GM12878 (cell line): ENCODE measurements around the gene TET3. TPM values are rescaled to one million over a fixed set of nuclear protein-coding genes. Genes with fewer than 3 reads are reported as not detected.

ENCODE experiments used
- ATAC-seq: fragments of 200-7000 bp; cut with Tn5 transposase; 3 replicates; pipeline ENCODE4 v1.9.1; 2020; ENCODE audit warnings: mild to moderate bottlenecking, moderate library complexity
- BruUV-seq: library from RNA; stranded (reverse); fragments of 400-500 nt; replicated peaks from 2 replicates; lab custom pipeline; 2021; lab: Mats Ljungman, UMichigan
- CTCF ChIA-PET: fragments of 300-600 bp; sonication (Branson Sonifier 250); formaldehyde crosslinking; extraction: SDS; loops from one replicate; lab custom pipeline; 2021; ENCODE audit warnings: inconsistent platforms; lab: Yijun Ruan, JAX
- POLR2A ChIA-PET: fragments of 350-600 bp; formaldehyde crosslinking; extraction: SDS; loops from one replicate; lab custom pipeline; 2021; ENCODE audit warnings: inconsistent platforms; lab: Charles Lee
- RAD21 ChIA-PET: fragments of 300-600 bp; sonication (Branson Sonifier 250); formaldehyde crosslinking; loops from one replicate; lab custom pipeline; 2023; ENCODE audit warnings: antibody characterized with exemption; ENCODE audit not compliant: unreplicated experiment; lab: Charles Lee
- SMC1A ChIA-PET: fragments of 300-600 bp; sonication (Branson Sonifier 250); formaldehyde crosslinking; loops from one replicate; lab custom pipeline; 2023; ENCODE audit not compliant: unreplicated experiment, uncharacterized antibody; lab: Charles Lee
- DNase-seq: peaks from one replicate; pipeline ENCODE4 v3.0.0-alpha.2; 2011; ENCODE audit warnings: low read depth, low spot score
- FAIRE-seq: peaks from 3 replicates; lab custom pipeline; 2011; peaks lifted over from hg19 to GRCh38; lab: Jason Lieb, UNC
- H2AFZ ChIP-seq: 2 replicates; pipeline ENCODE4 v1.6.0; 2011; ENCODE audit warnings: low read depth, low read length, control low read depth; ENCODE audit not compliant: control insufficient read depth
- H3K27ac ChIP-seq: 2 replicates; pipeline ENCODE4 v1.5.1; 2011; ENCODE audit warnings: control low read depth; ENCODE audit not compliant: control insufficient read depth, insufficient read depth
- H3K27me3 ChIP-seq, 2 experiments: replicated peaks in 1 of 2; 2 replicates each; pipeline versions ENCODE4 v1.6.0 to v1.6.1; 2011; ENCODE audit warnings: low read length in 1 of 2; ENCODE audit not compliant: control insufficient read depth in 2 of 2, insufficient read depth in 2 of 2
- H3K36me3 ChIP-seq, 2 experiments: 2 replicates each; pipeline ENCODE4 v1.5.1; 2011; ENCODE audit warnings: low read length in 1 of 2; ENCODE audit not compliant: control insufficient read depth in 2 of 2, insufficient read depth in 2 of 2
- H3K4me1 ChIP-seq: 2 replicates; pipeline ENCODE4 v1.6.1; 2011; ENCODE audit warnings: mild to moderate bottlenecking, low read length, moderate library complexity, mixed read lengths; ENCODE audit not compliant: control insufficient read depth, insufficient read depth
- H3K4me2 ChIP-seq: 2 replicates; pipeline ENCODE4 v1.6.0; 2011; ENCODE audit warnings: control low read depth; ENCODE audit not compliant: control insufficient read depth, insufficient read depth
- H3K4me3 ChIP-seq: fragments of 200-600 bp; sonication (generic); 2 replicates; pipeline ENCODE4 v1.5.1; 2016
- H3K79me2 ChIP-seq: 2 replicates; pipeline ENCODE4 v1.6.0; 2011; ENCODE audit warnings: low read length; ENCODE audit not compliant: control insufficient read depth, insufficient read depth
- H3K9ac ChIP-seq: 2 replicates; pipeline ENCODE4 v1.8.0; 2011; ENCODE audit warnings: low read length, control low read depth, mixed read lengths; ENCODE audit not compliant: control insufficient read depth, insufficient read depth
- H3K9me3 ChIP-seq: replicated peaks from 3 replicates; pipeline ENCODE4 v1.5.1; 2011; ENCODE audit warnings: mild to moderate bottlenecking, low read length; ENCODE audit not compliant: control insufficient read depth, insufficient read depth
- H4K20me1 ChIP-seq: 2 replicates; pipeline ENCODE4 v1.6.0; 2011; ENCODE audit not compliant: control insufficient read depth, insufficient read depth
- BMI1 ChIP-seq: fragments of 450-650 bp; IDR thresholded peaks from 2 replicates; pipeline ENCODE4 v1.6.1; 2016; ENCODE audit warnings: mild to moderate bottlenecking, moderate library complexity, borderline replicate concordance
- BRCA1 ChIP-seq: IDR thresholded peaks from 2 replicates; pipeline ENCODE4 v1.6.1; 2011; ENCODE audit warnings: low read depth, low read length, improper control_type of control experiment
- E4F1 ChIP-seq: fragments of 450-650 bp; IDR thresholded peaks from 2 replicates; pipeline ENCODE4 v1.6.1; 2018; ENCODE audit warnings: borderline replicate concordance, mild to moderate bottlenecking; ENCODE audit not compliant: partially characterized antibody
- EP300 ChIP-seq, 2 experiments: fragments of 150-350 bp in 1 of 2; IDR thresholded peaks; 2 replicates each; pipeline ENCODE4 v1.6.1; 2011 to 2012; ENCODE audit warnings: low read depth in 2 of 2, low read length in 2 of 2, borderline replicate concordance in 1 of 2, improper control_type of control experiment in 1 of 2, inconsistent platforms in 1 of 2; ENCODE audit not compliant: control insufficient read depth in 1 of 2
- FOXM1 ChIP-seq: IDR thresholded peaks from 2 replicates; pipeline ENCODE4 v1.6.1; 2012; ENCODE audit warnings: low read depth, mild to moderate bottlenecking, inconsistent platforms, low read length, moderate library complexity
- NFIC ChIP-seq: IDR thresholded peaks from 2 replicates; pipeline ENCODE4 v1.6.1; 2012; ENCODE audit warnings: low read depth, mild to moderate bottlenecking, inconsistent platforms, low read length, moderate library complexity
- NRF1 ChIP-seq: conservative IDR thresholded peaks from 2 replicates; pipeline ENCODE4 v1.6.1; 2011; ENCODE audit warnings: mild to moderate bottlenecking, low read depth, low read length, improper control_type of control experiment
- PML ChIP-seq: IDR thresholded peaks from 2 replicates; pipeline ENCODE4 v1.6.1; 2012; ENCODE audit warnings: low read length, inconsistent platforms
- PRDM15 ChIP-seq: fragments of 450-650 bp; formaldehyde crosslinking; IDR thresholded peaks from 2 replicates; pipeline ENCODE4 v1.4.0; 2020; ENCODE audit warnings: mild to moderate bottlenecking, moderate library complexity
- REST ChIP-seq: IDR thresholded peaks from 2 replicates; pipeline ENCODE4 v1.6.1; 2012; ENCODE audit warnings: mild to moderate bottlenecking, low read depth, low read length
- TAF1 ChIP-seq: IDR thresholded peaks from 2 replicates; pipeline ENCODE4 v1.6.1; 2011; ENCODE audit warnings: mild to moderate bottlenecking, low read depth, low read length, borderline replicate concordance
- YY1 ChIP-seq: IDR thresholded peaks from 2 replicates; pipeline ENCODE4 v1.6.1; 2011; ENCODE audit warnings: low read depth, mild to moderate bottlenecking, low read length
- ZNF274 ChIP-seq: IDR thresholded peaks from one replicate; pipeline ENCODE4 v1.8.0; 2011; ENCODE audit not compliant: insufficient read length, insufficient read depth
- WGBS: methylation state at CpG from one replicate; pipeline ENCODE4 v1.1.6; 2016; ENCODE audit warnings: low lambda C conversion rate; ENCODE audit not compliant: insufficient replicate concordance, insufficient coverage; ENCODE audit errors: missing lambda C conversion rate; 5-methylcytosine and 5-hydroxymethylcytosine counted together
- in situ Hi-C: fragments of 300-500 bp; cut with MboI; formaldehyde crosslinking; loops from 9 replicates; pipeline ENCODE4 v1.14.3; 2018; ENCODE audit warnings: mixed read lengths
- intact Hi-C: fragments of 100-400 bp; cut with micrococcal nuclease; formaldehyde crosslinking; loops from one replicate; pipeline ENCODE4 v1.14.2; 2022; ENCODE audit not compliant: unreplicated experiment
- polyA plus RNA-seq, 11 experiments: library from polyadenylated mRNA; depleted of rRNA in 4 of 11; unstranded in 6 of 11; stranded (reverse) in 5 of 11; fragments of >200 nt; fragmentation: Nextera tagmentation in 4 of 11; fragmentation: Illumina TruSeq in 1 of 11; extraction: Ambion mirVana in 4 of 11; extraction: Trizol in 1 of 11; gene quantifications; 1 replicate in 1 of 11; 2 replicates in 10 of 11; pipeline versions ENCODE4 v1.2.1 to v1.2.3, GENCODE V29; 2011 to 2016; ENCODE audit warnings: inconsistent platforms in 2 of 11, missing spikeins in 2 of 11, low read depth in 1 of 11
- total RNA-seq, 4 experiments: library from RNA; depleted of rRNA in 3 of 4; stranded (reverse); fragments of >200 nt in 3 of 4; fragmentation: Illumina TruSeq in 1 of 4; extraction: Trizol in 1 of 4; gene quantifications; 2 replicates each; pipeline versions ENCODE4 v1.2.1 to v1.2.3, GENCODE V29; 2013 to 2021

Gene TET3
- total and polyA plus RNA-seq, 10 of the 15 experiments (the other 5 are each of a cell fraction or from before 2014, with no cell fraction given) = 0.77 to 25.9 (median 8.5) TPM

GRCh38 chr2:74008761-74009395, 24.2 kb downstream of the TET3 start:
- ChIA-PET CTCF (interaction anchor here (0.6 to 1.6 kb wide), 6 partner anchors 13 to 185 kb away, joined by 3 to 4 read pairs (median 3); no protein-coding TSS in a partner anchor), SMC1A (interaction anchor here (0.6 to 2.9 kb wide), 6 partner anchors 9 to 88 kb away, joined by 3 to 11 read pairs (median 4); no protein-coding TSS in a partner anchor), RAD21 (interaction anchor here (1.0 to 1.5 kb wide), 2 partner anchors 8 to 20 kb away, joined by 3 to 5 read pairs; no protein-coding TSS in a partner anchor), POLR2A (interaction anchor here (0.5 to 0.9 kb wide), 4 partner anchors 21 to 127 kb away, joined by 3 to 5 read pairs (median 3); no protein-coding TSS in a partner anchor)
- in situ Hi-C loops = no loop called here
- no peak overlapping the region for H2AFZ ChIP-seq
- ATAC-seq (no peak), FAIRE-seq (no peak), DNase-seq (no peak)
- no peak overlapping the region for H3K4me2 ChIP-seq
- intact Hi-C loops = no loop called here
- no peak overlapping the region for H3K4me3 ChIP-seq
- no peaks in the 10 kb centered on the region for H3K4me1 ChIP-seq
- peaks cover 34 to 36% of the 10 kb centered on the region in 2 experiments for H3K36me3 ChIP-seq
- H3K27ac ChIP-seq = no peak overlapping the region
- peaks cover 84% of the 10 kb centered on the region for H3K79me2 ChIP-seq
- no peak overlapping the region for H3K9ac ChIP-seq
- no peaks in the 10 kb centered on the region for H3K27me3 ChIP-seq
- H3K9me3 ChIP-seq = no peaks in the 10 kb centered on the region
- peaks cover 12% of the 10 kb centered on the region; the same call in 1 of the 2 replicates for H4K20me1 ChIP-seq
- WGBS = 86% methylated on average over 8 of the region's 8 CpGs
- TSS peak; percentile 38 for BruUV-seq
- TF ChIP-seq REST (no peak), YY1 (no peak), E4F1 (no peak), ZNF274 (no peak), BRCA1 (no peak), EP300 (IDR thresholded peaks at IDR 0.05; ENCODE audit: borderline replicate concordance in 1 of 2, control insufficient read depth in 1 of 2, low read depth in 2 of 2, low read length in 2 of 2) (no peak), BMI1 (no peak), PRDM15 (no peak), PML (no peak), TAF1 (no peak), FOXM1 (no peak), NFIC (no peak), NRF1 (no peak)
